ENCODE data around the gene ZNF808. TPM values are rescaled to one million over a fixed set of nuclear protein-coding genes. Genes with fewer than 3 reads are reported as not detected.

The ZNF808 gene
- total and polyA plus RNA-seq, 2 of the 13 experiments (the other 11 are each of a cell fraction or from before 2014, with no cell fraction given): 3.0 to 7.4 TPM

GRCh38 chr19:52570000-52570861 lies 42.8 kb downstream of the ZNF808 start, which contains the start of gene ZNF701 (continued):
- no peak for TF ChIP-seq ZNF850 (CRISPR knock-in tag; conservative IDR thresholded peaks at IDR 0.05)
- TF ChIP-seq ZNF710 (CRISPR knock-in tag; IDR thresholded peaks at IDR 0.05; ENCODE audit: borderline replicate concordance): no peak
- no peak for TF ChIP-seq ZNF747 (CRISPR knock-in tag; IDR thresholded peaks at IDR 0.05; ENCODE audit: borderline replicate concordance)
- TF ChIP-seq RARG (CRISPR knock-in tag; IDR thresholded peaks at IDR 0.05; ENCODE audit: low read depth): no peak
- TF ChIP-seq ZNF180 (CRISPR knock-in tag; IDR thresholded peaks at IDR 0.05; ENCODE audit: borderline replicate concordance, low read depth): no peak
- TF ChIP-seq LRRFIP1 (CRISPR knock-in tag; conservative IDR thresholded peaks at IDR 0.05): no peak
- no peak for TF ChIP-seq RFX1 (IDR thresholded peaks at IDR 0.05)
- no peak for TF ChIP-seq PAF1 (CRISPR knock-in tag; IDR thresholded peaks at IDR 0.05)
- no peak for TF ChIP-seq ZBTB26 (CRISPR knock-in tag; IDR thresholded peaks at IDR 0.05; ENCODE audit: borderline replicate concordance)
- TF ChIP-seq MATR3 (CRISPR knock-in tag; IDR thresholded peaks at IDR 0.05): no peak
- no peak for TF ChIP-seq AHDC1 (CRISPR knock-in tag; IDR thresholded peaks at IDR 0.05; ENCODE audit: borderline replicate concordance)
- TF ChIP-seq ARHGAP35 (CRISPR knock-in tag; IDR thresholded peaks at IDR 0.05; ENCODE audit: borderline replicate concordance): no peak
- TF ChIP-seq ZNF17 (CRISPR knock-in tag; IDR thresholded peaks at IDR 0.05): no peak
- TF ChIP-seq KMT2A (CRISPR knock-in tag; IDR thresholded peaks at IDR 0.05): 0 out of 2 replicates have a peak, but pooled peaks have one; percentile 37
